Mucosa of descending colon (tissue), 3 donors: ENCODE measurements around the gene SLC9B2. TPM values are rescaled to one million over a fixed set of nuclear protein-coding genes. Genes with fewer than 3 reads are reported as not detected.

ENCODE experiments used
- ATAC-seq: fragments of 200-7000 bp; cut with Tn5 transposase; one replicate; pipeline ENCODE4 v1.9.1; 2020; ENCODE audit warnings: mild to moderate bottlenecking, moderate library complexity
- DNase-seq, 3 donors: peaks; one replicate each; pipeline ENCODE4 v3.0.0-alpha.2; 2020
- H3K36me3 ChIP-seq: fragments of 200-600 bp; one replicate; pipeline ENCODE4 v1.8.0; 2021; ENCODE audit warnings: low read depth, mild to moderate bottlenecking
- H3K4me1 ChIP-seq: fragments of 200-600 bp; one replicate; pipeline ENCODE4 v1.8.0; 2021; ENCODE audit warnings: low read depth, mild to moderate bottlenecking
- H3K4me3 ChIP-seq: fragments of 200-600 bp; one replicate; pipeline ENCODE4 v1.8.0; 2021; ENCODE audit warnings: mild to moderate bottlenecking
- H3K9me3 ChIP-seq: fragments of 200-600 bp; one replicate; pipeline ENCODE4 v1.8.0; 2021; ENCODE audit warnings: mild to moderate bottlenecking
- CTCF ChIP-seq: fragments of 200-600 bp; IDR thresholded peaks from one replicate; pipeline ENCODE4 v1.8.0; 2022; ENCODE audit warnings: antibody characterized with exemption, mild to moderate bottlenecking
- intact Hi-C, 2 donors: fragments of 100-400 bp; cut with DNase I in 1 of 2; cut with micrococcal nuclease in 1 of 2; formaldehyde crosslinking; loops; one replicate each; pipeline versions ENCODE4 v1.11.0 to v1.11.1; 2022; cut with DNase I, micrococcal nuclease
- total RNA-seq, 3 donors: library from RNA; stranded (reverse); fragmentation: NEBNext Ultra II Directional in 2 of 3; extraction: Animal tissue kit (Norgen Biotek cat#: 25700) in 2 of 3; gene quantifications; one replicate each; pipeline versions ENCODE4 v1.2.1 to v1.2.4, GENCODE V29; 2021 to 2023
- donor health status: DM: no; HTN: no; CAD: no; lungs with moderate emphysema.
- donor health status: DM: no; HTN: no; CAD: no.
- donor health status: DM: no; HTN: yes; CAD: no.

The SLC9B2 gene
- total RNA-seq, 3 donors from 2014 or later: 0.84 to 9.7 (median 2.9) TPM

DNA sequence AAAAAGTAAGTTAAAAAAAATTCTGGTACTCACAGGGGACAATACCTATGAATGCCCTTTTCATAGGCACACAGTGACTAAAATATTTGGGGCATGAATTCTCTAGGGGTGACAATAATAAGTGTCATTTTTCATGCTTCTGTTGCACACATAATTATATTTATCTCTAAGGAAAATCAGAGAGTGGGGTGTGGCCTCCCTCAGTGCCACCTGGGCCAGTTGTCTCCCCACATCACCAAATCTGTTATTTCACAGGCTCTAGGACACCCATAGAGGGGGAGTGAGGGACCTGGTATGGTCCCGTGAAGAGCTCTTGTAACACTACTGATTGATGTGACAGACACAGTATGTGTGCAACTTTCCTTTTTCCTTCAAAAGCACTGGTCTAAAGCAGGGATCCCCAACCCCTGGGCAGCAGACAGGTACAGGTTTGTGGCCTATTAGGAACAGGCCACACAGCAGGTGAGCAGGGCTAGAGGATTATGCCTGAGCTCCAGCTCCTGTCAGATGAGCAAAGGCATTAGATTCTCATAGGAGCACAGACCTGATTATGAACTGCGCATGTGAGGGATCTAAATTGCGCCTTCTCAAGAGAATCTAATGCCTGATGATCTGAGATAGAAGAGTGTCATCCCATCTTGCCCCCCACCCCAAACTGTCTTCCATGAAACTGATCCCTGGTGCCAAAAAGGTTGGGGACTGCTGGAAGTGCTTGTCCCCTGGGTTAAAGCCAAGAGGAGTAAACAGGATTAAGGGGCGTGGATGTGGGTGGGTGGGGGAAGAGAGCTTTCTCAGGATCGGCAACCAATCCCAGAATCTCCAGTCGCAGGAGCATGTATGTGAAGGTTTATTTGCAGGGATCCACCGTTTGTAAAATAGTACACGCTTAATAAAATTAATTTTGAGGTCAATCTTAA lies 57.9 kb downstream of the SLC9B2 start:
- ATAC-seq (peak; percentile 30), DNase-seq (peak; percentile 28 to 41 (median 35))
- Histone ChIP-seq H3K4me1 (peaks cover 8% of the 10 kb centered on the region), H3K36me3 (no peaks in the 10 kb centered on the region), H3K9me3 (no peaks in the 10 kb centered on the region), H3K4me3 (no peak overlapping the region)
- intact Hi-C loops: loop anchor here in 1 of 2 donors (10.0 kb wide), 2 partner anchors 394 to 574 kb away; no protein-coding TSS in a partner anchor
- TF ChIP-seq CTCF: no peak

DNA sequence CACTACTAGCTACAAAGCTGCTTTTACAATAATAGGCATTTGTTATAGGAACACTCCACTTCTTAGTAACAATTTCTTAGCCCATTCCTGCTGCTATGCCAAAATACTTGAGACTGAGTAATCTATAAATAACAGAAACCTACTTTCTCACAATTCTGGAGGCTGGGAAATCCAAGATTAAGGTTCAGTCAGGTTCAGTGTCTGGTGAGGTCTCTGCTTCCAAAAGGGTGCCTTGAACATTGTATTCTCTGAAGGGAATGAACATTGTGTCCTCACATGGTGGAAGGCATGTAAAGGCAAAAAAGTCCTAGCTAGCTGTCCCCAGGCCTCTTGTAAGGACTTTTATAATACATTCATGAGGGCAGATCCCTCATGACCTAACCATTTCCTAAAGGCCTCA lies 64.0 kb downstream of the SLC9B2 start:
- peaks cover 16% of the 10 kb centered on the region for H3K4me1 ChIP-seq
- TF ChIP-seq CTCF: no peak
- intact Hi-C loops: loop anchor here (5.0 to 10.0 kb wide), 3 partner anchors 190 to 568 kb away; no protein-coding TSS in a partner anchor

GRCh38 chr4:103012060-103012459 lies 64.5 kb downstream of the SLC9B2 start:
- no peak for TF ChIP-seq CTCF
- intact Hi-C loops: loop anchor here (5.0 to 10.0 kb wide), 3 partner anchors 190 to 567 kb away; no protein-coding TSS in a partner anchor
- Histone ChIP-seq H3K4me1 (peaks cover 16% of the 10 kb centered on the region), H3K4me3 (no peak overlapping the region), H3K36me3 (no peaks in the 10 kb centered on the region), H3K9me3 (no peaks in the 10 kb centered on the region)
- ATAC-seq: no peak
- peak in 1 of 3 donors; percentile 9 for DNase-seq

More for the DNA sequence above, 64.0 kb downstream of the SLC9B2 start:
- no peak overlapping the region for H3K4me3 ChIP-seq
- DNase-seq (no peak), ATAC-seq (no peak)
- H3K9me3 ChIP-seq: no peaks in the 10 kb centered on the region
- no peaks in the 10 kb centered on the region for H3K36me3 ChIP-seq

- no peaks in the 10 kb centered on the region for H3K36me3 ChIP-seq
- TF ChIP-seq CTCF: no peak
- DNase-seq (peak; percentile 51 to 69 (median 62)), ATAC-seq (peak; percentile 94)
- intact Hi-C loops: loop anchor here (5.0 to 10.0 kb wide), 3 partner anchors 189 to 567 kb away; no protein-coding TSS in a partner anchor
- peaks cover 16% of the 10 kb centered on the region for H3K4me1 ChIP-seq
- no peak overlapping the region for H3K4me3 ChIP-seq
- no peaks in the 10 kb centered on the region for H3K9me3 ChIP-seq
Observed at GRCh38 chr4:103011378-103012025, 65.1 kb downstream of the SLC9B2 start.

GRCh38 chr4:103010804-103011203 lies 65.8 kb downstream of the SLC9B2 start:
- no peaks in the 10 kb centered on the region for H3K9me3 ChIP-seq
- ATAC-seq (peak; percentile 42), DNase-seq (no peak)
- peaks cover 16% of the 10 kb centered on the region for H3K4me1 ChIP-seq
- H3K36me3 ChIP-seq: no peaks in the 10 kb centered on the region
- H3K4me3 ChIP-seq: no peak overlapping the region
- TF ChIP-seq CTCF: no peak
- intact Hi-C loops: loop anchor here (5.0 to 10.0 kb wide), 3 partner anchors 189 to 566 kb away; no protein-coding TSS in a partner anchor
